Measurements from ENCODE around the gene ENOSF1.

DNA sequence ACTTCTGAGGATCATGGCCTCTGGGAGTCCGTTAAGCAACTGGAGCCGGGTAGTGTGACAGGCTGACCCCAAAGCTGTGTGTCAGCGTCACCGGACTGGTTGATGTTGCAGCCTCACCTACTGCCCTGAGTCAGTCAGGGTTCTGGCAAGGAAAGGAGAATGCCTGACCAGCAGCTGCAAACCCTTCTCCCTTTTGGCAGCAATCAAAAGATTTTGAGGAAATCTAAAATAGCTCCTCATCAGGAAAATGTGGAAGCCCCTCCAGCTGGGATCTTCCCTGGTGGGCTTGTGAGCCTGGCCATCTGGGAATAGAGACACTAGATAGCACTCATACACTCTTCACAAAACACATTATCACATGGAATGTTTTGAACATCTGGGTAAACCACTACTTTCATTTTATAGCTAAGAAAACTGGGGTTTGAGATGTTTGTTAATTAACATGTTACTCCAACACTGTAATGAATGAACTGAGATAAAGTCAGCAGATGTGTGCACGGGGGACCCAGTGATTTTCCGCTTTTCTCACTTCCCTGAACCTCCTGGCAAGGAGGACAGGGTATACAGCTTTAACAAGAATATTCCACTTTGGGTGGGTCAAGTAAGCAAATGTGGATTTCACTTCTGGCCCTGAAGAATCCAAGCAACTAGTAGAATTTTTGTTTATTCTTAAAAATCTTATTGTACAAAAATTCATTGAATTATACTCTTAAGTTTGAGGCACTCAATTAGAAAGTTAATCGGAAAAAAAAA, 91.0 kb downstream of the ENOSF1 start:
- TF ChIP-seq, protein P1, sequence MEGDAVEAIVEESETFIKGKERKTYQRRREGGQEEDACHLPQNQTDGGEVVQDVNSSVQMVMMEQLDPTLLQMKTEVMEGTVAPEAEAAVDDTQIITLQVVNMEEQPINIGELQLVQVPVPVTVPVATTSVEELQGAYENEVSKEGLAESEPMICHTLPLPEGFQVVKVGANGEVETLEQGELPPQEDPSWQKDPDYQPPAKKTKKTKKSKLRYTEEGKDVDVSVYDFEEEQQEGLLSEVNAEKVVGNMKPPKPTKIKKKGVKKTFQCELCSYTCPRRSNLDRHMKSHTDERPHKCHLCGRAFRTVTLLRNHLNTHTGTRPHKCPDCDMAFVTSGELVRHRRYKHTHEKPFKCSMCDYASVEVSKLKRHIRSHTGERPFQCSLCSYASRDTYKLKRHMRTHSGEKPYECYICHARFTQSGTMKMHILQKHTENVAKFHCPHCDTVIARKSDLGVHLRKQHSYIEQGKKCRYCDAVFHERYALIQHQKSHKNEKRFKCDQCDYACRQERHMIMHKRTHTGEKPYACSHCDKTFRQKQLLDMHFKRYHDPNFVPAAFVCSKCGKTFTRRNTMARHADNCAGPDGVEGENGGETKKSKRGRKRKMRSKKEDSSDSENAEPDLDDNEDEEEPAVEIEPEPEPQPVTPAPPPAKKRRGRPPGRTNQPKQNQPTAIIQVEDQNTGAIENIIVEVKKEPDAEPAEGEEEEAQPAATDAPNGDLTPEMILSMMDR (IDR thresholded peaks at IDR 0.05; ENCODE audit: insufficient read depth, low read length, poor library complexity, severe bottlenecking) = no peak
- TF ChIP-seq EZH2phosphoT487 (conservative IDR thresholded peaks at IDR 0.05; ENCODE audit: low read length) = no peak

Data from SU-DHL-6 (cell line).